HFFc6 (cell line): ENCODE data around the gene PHACTR3. TPM values are rescaled to one million over a fixed set of nuclear protein-coding genes. Genes with fewer than 3 reads are reported as not detected.

Source experiments
- DNase-seq: peaks from one replicate; pipeline ENCODE4 v3.0.0-alpha.2; 2018
- H3K27ac Mint-ChIP-seq: 2 replicates; pipeline ENCODE4 v1.8.0; 2020; ENCODE audit warnings: mild to moderate bottlenecking, mixed read lengths
- H3K27me3 Mint-ChIP-seq: 2 replicates; pipeline ENCODE4 v1.8.0; 2021; ENCODE audit warnings: mild to moderate bottlenecking, moderate library complexity, mixed read lengths; ENCODE audit not compliant: insufficient read depth
- H3K36me3 Mint-ChIP-seq: 2 replicates; pipeline ENCODE4 v1.8.0; 2021; ENCODE audit warnings: low read depth, mixed read lengths
- H3K4me1 Mint-ChIP-seq: 2 replicates; pipeline ENCODE4 v1.8.0; 2020; ENCODE audit warnings: low read depth, mixed read lengths
- H3K4me3 Mint-ChIP-seq: 2 replicates; pipeline ENCODE4 v1.8.0; 2020; ENCODE audit warnings: mild to moderate bottlenecking, moderate library complexity, mixed read lengths
- H3K9me3 Mint-ChIP-seq: 2 replicates; pipeline ENCODE4 v1.8.0; 2020; ENCODE audit warnings: mild to moderate bottlenecking, mixed read lengths
- total RNA-seq, 6 experiments: library from RNA; stranded (reverse); fragmentation: NEBNext Ultra II Directional; extraction: Animal tissue kit (Norgen Biotek cat#: 25700); gene quantifications; 2 replicates in 1 of 6; 3 replicates in 5 of 6; pipeline ENCODE4 v1.2.3, GENCODE V29; 2021
- TF ChIP-seq, protein P1 (sequence below): fragments of 200-600 bp; sonication (generic); IDR thresholded peaks from 2 replicates; pipeline ENCODE4 v1.5.0; 2021; ENCODE audit warnings: antibody characterized with exemption, mild to moderate bottlenecking

The PHACTR3 gene
- total RNA-seq, 6 experiments from 2014 or later: not detected

DNA sequence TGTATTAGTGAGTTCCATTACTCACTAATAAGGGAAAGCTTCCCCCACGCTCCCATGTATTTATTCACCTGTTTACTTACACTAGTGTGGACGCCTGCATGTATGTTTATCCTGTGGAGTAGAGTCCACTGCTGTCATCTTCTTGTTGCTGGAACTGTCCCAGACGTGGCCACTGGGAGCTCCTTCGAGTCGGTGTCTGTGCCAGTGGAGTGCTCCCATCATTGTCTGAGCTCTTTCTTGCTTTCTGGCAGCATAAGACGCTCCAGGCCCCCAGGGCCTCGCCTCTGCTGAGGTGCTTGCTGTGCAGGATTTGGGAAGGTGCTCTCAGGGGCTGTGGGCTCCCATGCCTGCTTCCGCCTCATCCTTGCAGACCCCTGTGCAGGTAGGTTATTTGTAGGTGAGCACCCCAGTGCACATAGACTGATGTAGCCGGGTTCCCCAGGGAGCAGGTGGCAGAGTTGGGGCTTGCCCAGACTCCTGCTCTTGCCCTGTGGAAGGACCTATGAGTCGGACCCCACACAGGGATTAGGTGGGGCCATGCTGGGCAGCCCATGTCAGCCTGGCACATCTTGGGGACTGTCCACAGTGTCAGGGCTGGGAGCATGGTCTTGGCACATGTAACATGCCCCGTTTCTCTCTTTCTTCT lies 16.6 kb downstream of the PHACTR3 start:
- Mint-ChIP-seq H3K36me3 (peaks cover 17% of the 10 kb centered on the region; the same call in 1 of the 2 replicates), H3K4me1 (no peaks in the 10 kb centered on the region), H3K9me3 (peaks cover 76% of the 10 kb centered on the region), H3K27me3 (peaks cover 5% of the 10 kb centered on the region; the same call in 1 of the 2 replicates), H3K4me3 (no peak overlapping the region), H3K27ac (no peak overlapping the region)
- TF ChIP-seq, protein P1, sequence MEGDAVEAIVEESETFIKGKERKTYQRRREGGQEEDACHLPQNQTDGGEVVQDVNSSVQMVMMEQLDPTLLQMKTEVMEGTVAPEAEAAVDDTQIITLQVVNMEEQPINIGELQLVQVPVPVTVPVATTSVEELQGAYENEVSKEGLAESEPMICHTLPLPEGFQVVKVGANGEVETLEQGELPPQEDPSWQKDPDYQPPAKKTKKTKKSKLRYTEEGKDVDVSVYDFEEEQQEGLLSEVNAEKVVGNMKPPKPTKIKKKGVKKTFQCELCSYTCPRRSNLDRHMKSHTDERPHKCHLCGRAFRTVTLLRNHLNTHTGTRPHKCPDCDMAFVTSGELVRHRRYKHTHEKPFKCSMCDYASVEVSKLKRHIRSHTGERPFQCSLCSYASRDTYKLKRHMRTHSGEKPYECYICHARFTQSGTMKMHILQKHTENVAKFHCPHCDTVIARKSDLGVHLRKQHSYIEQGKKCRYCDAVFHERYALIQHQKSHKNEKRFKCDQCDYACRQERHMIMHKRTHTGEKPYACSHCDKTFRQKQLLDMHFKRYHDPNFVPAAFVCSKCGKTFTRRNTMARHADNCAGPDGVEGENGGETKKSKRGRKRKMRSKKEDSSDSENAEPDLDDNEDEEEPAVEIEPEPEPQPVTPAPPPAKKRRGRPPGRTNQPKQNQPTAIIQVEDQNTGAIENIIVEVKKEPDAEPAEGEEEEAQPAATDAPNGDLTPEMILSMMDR: no peak
- no peak for DNase-seq

DNA sequence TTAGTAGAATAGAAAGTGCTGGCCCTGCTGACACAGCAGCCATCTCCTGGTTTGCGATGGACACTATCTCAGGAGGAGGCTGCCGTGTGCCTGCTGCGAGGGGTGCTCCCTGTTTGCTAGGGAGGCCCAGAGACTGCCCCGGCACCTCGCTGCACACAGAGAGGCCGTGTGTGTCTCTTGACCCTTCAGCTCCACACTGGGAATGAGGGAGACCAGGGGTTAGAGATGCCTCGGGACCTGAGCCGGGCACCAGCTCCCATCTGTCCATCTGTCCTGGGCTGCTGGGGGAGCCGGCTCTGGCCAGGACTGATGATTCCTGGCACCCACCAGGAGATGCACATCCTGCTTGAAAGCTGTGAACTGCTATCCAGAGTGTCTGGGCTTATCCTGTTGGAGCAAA lies 18.2 kb downstream of the PHACTR3 start:
- no peak for DNase-seq
- H3K4me3 Mint-ChIP-seq: no peak overlapping the region
- peaks cover 75% of the 10 kb centered on the region for H3K9me3 Mint-ChIP-seq
- no peak overlapping the region for H3K27ac Mint-ChIP-seq
- H3K36me3 Mint-ChIP-seq: peaks cover 23% of the 10 kb centered on the region
- TF ChIP-seq, protein P1: no peak
- no peaks in the 10 kb centered on the region for H3K4me1 Mint-ChIP-seq
- H3K27me3 Mint-ChIP-seq: peaks cover 5% of the 10 kb centered on the region; the same call in 1 of the 2 replicates

DNA sequence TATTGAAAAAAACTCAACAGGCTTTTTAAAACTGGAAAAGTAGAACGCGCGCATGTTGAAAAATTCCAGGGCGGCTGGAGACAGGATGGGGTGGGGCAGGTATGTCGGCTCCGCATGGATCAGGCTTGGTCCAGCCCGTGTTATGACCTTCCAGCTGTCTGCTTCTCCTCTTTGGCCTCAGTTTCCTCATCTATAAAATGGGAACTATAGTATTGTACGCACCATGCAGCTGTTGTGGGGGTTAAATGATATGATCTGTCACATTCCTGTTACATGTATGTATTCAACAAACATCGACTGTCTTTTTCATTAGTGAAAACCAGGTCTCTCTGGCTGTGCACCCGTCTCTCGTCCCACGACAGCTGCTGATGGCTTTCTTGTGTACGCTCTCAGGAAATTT lies 18.8 kb downstream of the PHACTR3 start:
- DNase-seq: no peak
- peaks cover 6% of the 10 kb centered on the region; the same call in 1 of the 2 replicates for H3K27me3 Mint-ChIP-seq
- TF ChIP-seq, protein P1: no peak
- no peak overlapping the region for H3K4me3 Mint-ChIP-seq
- H3K36me3 Mint-ChIP-seq: peaks cover 17% of the 10 kb centered on the region
- H3K27ac Mint-ChIP-seq: no peak overlapping the region
- no peaks in the 10 kb centered on the region for H3K4me1 Mint-ChIP-seq
- H3K9me3 Mint-ChIP-seq: peaks cover 73% of the 10 kb centered on the region

DNA sequence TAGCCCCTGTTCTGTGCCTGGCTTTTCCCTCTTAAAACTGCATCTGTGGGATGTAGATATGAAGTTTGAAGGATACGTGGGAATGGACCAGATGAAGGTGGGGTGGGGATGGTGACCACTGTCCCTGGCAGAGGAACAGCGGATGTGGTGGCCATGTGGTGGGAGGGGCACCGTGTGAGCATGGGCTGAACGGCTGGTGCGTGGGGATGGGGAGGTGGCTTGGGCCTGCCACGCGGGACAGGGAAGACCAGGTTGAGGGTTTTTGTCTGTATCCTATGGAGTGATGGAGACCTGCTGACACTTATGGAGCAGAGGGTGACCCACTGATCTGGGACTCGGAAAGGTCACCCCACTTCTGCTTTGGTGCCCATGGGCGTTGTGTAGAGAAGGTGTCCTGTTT lies 19.2 kb downstream of the PHACTR3 start:
- peaks cover 68% of the 10 kb centered on the region for H3K9me3 Mint-ChIP-seq
- H3K27ac Mint-ChIP-seq: no peak overlapping the region
- no peak overlapping the region for H3K4me3 Mint-ChIP-seq
- no peak for DNase-seq
- peaks cover 13% of the 10 kb centered on the region for H3K36me3 Mint-ChIP-seq
- TF ChIP-seq, protein P1: no peak
- peaks cover 4% of the 10 kb centered on the region; the same call in 1 of the 2 replicates for H3K27me3 Mint-ChIP-seq
- no peaks in the 10 kb centered on the region for H3K4me1 Mint-ChIP-seq

DNA sequence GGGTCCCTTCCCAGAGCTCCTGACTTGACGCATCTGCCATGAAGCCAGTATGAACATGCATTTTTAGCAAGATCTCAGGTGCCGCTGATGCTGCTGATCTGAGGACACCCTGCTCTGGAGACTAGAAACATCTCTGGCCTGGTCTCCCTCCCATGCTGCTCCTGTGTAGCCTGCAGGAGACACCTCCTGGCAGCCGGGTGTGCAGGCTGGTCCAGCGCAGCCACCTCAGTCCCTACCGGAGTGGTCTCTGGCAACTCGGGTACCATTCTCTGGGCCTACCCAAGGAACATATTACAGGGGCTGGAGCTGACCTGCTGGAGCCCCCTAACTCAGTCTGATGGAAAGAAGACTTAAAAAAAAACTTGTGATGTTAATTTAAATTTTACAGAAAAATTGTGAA lies 20.1 kb downstream of the PHACTR3 start:
- no peak overlapping the region for H3K27ac Mint-ChIP-seq
- peaks cover 2% of the 10 kb centered on the region; the same call in 1 of the 2 replicates for H3K27me3 Mint-ChIP-seq
- TF ChIP-seq, protein P1: no peak
- DNase-seq: no peak
- H3K4me3 Mint-ChIP-seq: no peak overlapping the region
- peaks cover 15% of the 10 kb centered on the region for H3K36me3 Mint-ChIP-seq
- no peaks in the 10 kb centered on the region for H3K4me1 Mint-ChIP-seq
- peaks cover 66% of the 10 kb centered on the region for H3K9me3 Mint-ChIP-seq
